ENCODE data around the gene C1R.

C1R gene

DNA sequence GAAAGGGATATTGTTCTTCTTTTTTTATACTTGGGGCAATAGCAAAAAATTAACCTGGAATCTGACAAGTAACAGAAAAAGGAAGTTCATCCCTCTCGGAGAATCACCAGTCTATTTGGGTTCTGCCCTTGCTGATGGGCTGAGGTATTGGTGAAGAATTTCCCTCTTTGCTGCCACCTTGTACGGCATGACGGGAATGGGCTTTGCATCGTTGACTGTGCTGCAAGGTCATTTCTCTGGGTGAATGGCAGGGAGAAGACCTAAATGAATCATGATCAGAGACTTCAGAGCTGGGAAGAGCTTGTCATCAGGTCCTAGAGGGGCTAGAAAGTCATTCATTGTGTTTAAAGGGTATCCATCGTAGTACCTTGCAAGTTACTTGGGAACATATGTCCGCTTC, 19.7 kb downstream of the C1R start:
- no peak for DNase-seq (ENCODE audit: low read depth in 1 of 2, low spot score in 1 of 2)
- H3K4me3 ChIP-seq (replicated peaks; ENCODE audit: insufficient read depth, low read length): no peak overlapping the region
- H3K27me3 ChIP-seq (ENCODE audit: insufficient read depth, poor library complexity, severe bottlenecking): peaks cover 4% of the 10 kb centered on the region
- TF ChIP-seq, protein P1, sequence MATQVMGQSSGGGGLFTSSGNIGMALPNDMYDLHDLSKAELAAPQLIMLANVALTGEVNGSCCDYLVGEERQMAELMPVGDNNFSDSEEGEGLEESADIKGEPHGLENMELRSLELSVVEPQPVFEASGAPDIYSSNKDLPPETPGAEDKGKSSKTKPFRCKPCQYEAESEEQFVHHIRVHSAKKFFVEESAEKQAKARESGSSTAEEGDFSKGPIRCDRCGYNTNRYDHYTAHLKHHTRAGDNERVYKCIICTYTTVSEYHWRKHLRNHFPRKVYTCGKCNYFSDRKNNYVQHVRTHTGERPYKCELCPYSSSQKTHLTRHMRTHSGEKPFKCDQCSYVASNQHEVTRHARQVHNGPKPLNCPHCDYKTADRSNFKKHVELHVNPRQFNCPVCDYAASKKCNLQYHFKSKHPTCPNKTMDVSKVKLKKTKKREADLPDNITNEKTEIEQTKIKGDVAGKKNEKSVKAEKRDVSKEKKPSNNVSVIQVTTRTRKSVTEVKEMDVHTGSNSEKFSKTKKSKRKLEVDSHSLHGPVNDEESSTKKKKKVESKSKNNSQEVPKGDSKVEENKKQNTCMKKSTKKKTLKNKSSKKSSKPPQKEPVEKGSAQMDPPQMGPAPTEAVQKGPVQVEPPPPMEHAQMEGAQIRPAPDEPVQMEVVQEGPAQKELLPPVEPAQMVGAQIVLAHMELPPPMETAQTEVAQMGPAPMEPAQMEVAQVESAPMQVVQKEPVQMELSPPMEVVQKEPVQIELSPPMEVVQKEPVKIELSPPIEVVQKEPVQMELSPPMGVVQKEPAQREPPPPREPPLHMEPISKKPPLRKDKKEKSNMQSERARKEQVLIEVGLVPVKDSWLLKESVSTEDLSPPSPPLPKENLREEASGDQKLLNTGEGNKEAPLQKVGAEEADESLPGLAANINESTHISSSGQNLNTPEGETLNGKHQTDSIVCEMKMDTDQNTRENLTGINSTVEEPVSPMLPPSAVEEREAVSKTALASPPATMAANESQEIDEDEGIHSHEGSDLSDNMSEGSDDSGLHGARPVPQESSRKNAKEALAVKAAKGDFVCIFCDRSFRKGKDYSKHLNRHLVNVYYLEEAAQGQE (IDR thresholded peaks at IDR 0.05; ENCODE audit: insufficient replicate concordance, low read depth): no peak
- TF ChIP-seq SPI1 (IDR thresholded peaks at IDR 0.05; ENCODE audit: borderline replicate concordance, low read depth): no peak
- TF ChIP-seq GABPA (IDR thresholded peaks at IDR 0.05; ENCODE audit: low read depth): no peak
- TF ChIP-seq, protein P2, sequence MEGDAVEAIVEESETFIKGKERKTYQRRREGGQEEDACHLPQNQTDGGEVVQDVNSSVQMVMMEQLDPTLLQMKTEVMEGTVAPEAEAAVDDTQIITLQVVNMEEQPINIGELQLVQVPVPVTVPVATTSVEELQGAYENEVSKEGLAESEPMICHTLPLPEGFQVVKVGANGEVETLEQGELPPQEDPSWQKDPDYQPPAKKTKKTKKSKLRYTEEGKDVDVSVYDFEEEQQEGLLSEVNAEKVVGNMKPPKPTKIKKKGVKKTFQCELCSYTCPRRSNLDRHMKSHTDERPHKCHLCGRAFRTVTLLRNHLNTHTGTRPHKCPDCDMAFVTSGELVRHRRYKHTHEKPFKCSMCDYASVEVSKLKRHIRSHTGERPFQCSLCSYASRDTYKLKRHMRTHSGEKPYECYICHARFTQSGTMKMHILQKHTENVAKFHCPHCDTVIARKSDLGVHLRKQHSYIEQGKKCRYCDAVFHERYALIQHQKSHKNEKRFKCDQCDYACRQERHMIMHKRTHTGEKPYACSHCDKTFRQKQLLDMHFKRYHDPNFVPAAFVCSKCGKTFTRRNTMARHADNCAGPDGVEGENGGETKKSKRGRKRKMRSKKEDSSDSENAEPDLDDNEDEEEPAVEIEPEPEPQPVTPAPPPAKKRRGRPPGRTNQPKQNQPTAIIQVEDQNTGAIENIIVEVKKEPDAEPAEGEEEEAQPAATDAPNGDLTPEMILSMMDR (IDR thresholded peaks at IDR 0.05; ENCODE audit: insufficient read depth, low read length): no peak
- TF ChIP-seq POLR2AphosphoS5 (IDR thresholded peaks at IDR 0.05; ENCODE audit: low read depth): no peak
- H3K27ac ChIP-seq (replicated peaks): no peak overlapping the region

DNA sequence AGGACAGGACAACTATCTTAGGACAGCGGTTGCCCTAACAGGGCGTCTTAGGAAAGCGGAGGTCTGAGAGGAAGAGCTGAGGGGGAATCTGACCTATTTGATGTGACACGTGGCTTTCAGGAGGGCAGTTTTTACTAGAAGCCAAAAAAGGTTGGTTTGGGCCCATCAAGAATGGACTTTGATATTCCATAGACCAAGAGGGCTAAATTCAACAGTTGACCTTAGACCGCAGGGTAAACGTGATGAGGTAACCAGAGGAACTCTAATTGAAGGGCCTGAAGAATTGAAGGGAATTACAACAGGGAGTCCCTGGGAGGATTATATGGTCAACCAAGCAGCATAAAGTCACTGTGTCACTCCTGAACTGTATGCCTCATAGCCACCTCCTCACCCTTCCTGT, 20.2 kb downstream of the C1R start:
- no peak overlapping the region for H3K4me3 ChIP-seq (replicated peaks; ENCODE audit: insufficient read depth, low read length)
- no peak for DNase-seq (ENCODE audit: low read depth in 1 of 2, low spot score in 1 of 2)
- H3K27ac ChIP-seq (replicated peaks): no peak overlapping the region
- peaks cover 4% of the 10 kb centered on the region for H3K27me3 ChIP-seq (ENCODE audit: insufficient read depth, poor library complexity, severe bottlenecking)
- TF ChIP-seq GABPA (IDR thresholded peaks at IDR 0.05; ENCODE audit: low read depth) (no peak), POLR2AphosphoS5 (IDR thresholded peaks at IDR 0.05; ENCODE audit: low read depth) (no peak), SPI1 (IDR thresholded peaks at IDR 0.05; ENCODE audit: borderline replicate concordance, low read depth) (no peak)
- TF ChIP-seq, protein P2 (IDR thresholded peaks at IDR 0.05; ENCODE audit: insufficient read depth, low read length): no peak
- TF ChIP-seq, protein P1 (IDR thresholded peaks at IDR 0.05; ENCODE audit: insufficient replicate concordance, low read depth): no peak

DNA sequence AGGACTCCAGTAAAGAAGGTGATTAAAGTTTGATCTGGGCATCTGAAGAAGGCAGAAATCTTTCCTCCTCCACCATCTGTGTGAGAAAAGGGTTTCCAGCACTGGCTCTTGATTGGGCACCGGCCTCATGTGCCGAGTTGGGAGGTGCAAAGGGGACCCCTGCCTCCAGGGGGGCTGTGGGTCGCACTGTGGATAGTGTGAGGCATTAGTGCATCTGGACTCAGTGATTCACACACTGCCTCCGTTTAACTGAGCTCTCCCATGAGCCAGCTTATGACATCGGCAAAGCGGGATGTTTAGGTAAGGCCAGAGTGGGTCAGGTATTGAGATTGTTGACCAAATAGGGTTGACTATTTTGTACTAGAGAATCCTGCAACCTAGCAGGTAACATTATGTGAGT, 22.9 kb downstream of the C1R start:
- TF ChIP-seq, protein P1 (IDR thresholded peaks at IDR 0.05; ENCODE audit: insufficient replicate concordance, low read depth): no peak
- TF ChIP-seq, protein P2 (IDR thresholded peaks at IDR 0.05; ENCODE audit: insufficient read depth, low read length): no peak
- TF ChIP-seq GABPA (IDR thresholded peaks at IDR 0.05; ENCODE audit: low read depth) (no peak), SPI1 (IDR thresholded peaks at IDR 0.05; ENCODE audit: borderline replicate concordance, low read depth) (no peak), POLR2AphosphoS5 (IDR thresholded peaks at IDR 0.05; ENCODE audit: low read depth) (no peak)
- DNase-seq (ENCODE audit: low read depth in 1 of 2, low spot score in 1 of 2): no peak
- Histone ChIP-seq H3K4me3 (replicated peaks; ENCODE audit: insufficient read depth, low read length) (no peak overlapping the region), H3K27me3 (ENCODE audit: insufficient read depth, poor library complexity, severe bottlenecking) (peaks cover 4% of the 10 kb centered on the region), H3K27ac (replicated peaks) (no peak overlapping the region)
